GM21423 (cell line): ENCODE data around the gene NARS2.
A peak's percentile ranks its signal among the peaks of the same experiment; 100 is the strongest.

Experiments used
- ATAC-seq: cut with Tn5 transposase; IDR thresholded peaks from one replicate; pipeline ENCODE4 v1.9.1; 2021; ENCODE audit warnings: mild to moderate bottlenecking, moderate library complexity; ENCODE audit not compliant: unreplicated experiment

NARS2 gene

GRCh38 chr11:78417175-78417887 is 157.3 kb downstream of the NARS2 start, which contains the start of gene GAB2:
Gene GAB2, minus strand, starts transcription at chr11:78417820. Its CDS starts 100 bp downstream, at chr11:78417720.
- ATAC-seq, result peak; percentile 10

GRCh38 chr11:78416285-78417174 is 158.1 kb downstream of the NARS2 start:
- ATAC-seq, result peak; percentile 40

- ATAC-seq, result no peak
Measured at GRCh38 chr11:78415338-78415737, 159.3 kb downstream of the NARS2 start.

GRCh38 chr11:78414321-78415051 is 160.2 kb downstream of the NARS2 start:
- no peak for ATAC-seq

- ATAC-seq, result no peak
Measured at GRCh38 chr11:78408619-78409018, 166.0 kb downstream of the NARS2 start.

GRCh38 chr11:78406568-78407196 is 168.0 kb downstream of the NARS2 start:
- ATAC-seq, result no peak

- ATAC-seq, result no peak
Measured at GRCh38 chr11:78405805-78406204, 168.9 kb downstream of the NARS2 start.

- no peak for ATAC-seq
Measured at GRCh38 chr11:78403781-78404180, 170.9 kb downstream of the NARS2 start.

- ATAC-seq, result no peak
Measured at GRCh38 chr11:78402847-78403246, 171.8 kb downstream of the NARS2 start.

GRCh38 chr11:78400702-78401101 is 174.0 kb downstream of the NARS2 start:
- no peak for ATAC-seq

- no peak for ATAC-seq
Measured at GRCh38 chr11:78400116-78400515, 174.5 kb downstream of the NARS2 start.

GRCh38 chr11:78399136-78399535 is 175.5 kb downstream of the NARS2 start:
- no peak for ATAC-seq

GRCh38 chr11:78398715-78399114 is 175.9 kb downstream of the NARS2 start:
- ATAC-seq, result no peak

GRCh38 chr11:78397398-78397797 is 177.3 kb downstream of the NARS2 start:
- ATAC-seq, result peak; percentile 84

- no peak for ATAC-seq
Measured at GRCh38 chr11:78395597-78395996, 179.1 kb downstream of the NARS2 start.

- ATAC-seq, result no peak
Measured at GRCh38 chr11:78392854-78393253, 181.8 kb downstream of the NARS2 start.

GRCh38 chr11:78391424-78391823 is 183.2 kb downstream of the NARS2 start:
- no peak for ATAC-seq

- ATAC-seq, result no peak
Measured at GRCh38 chr11:78390809-78391208, 183.9 kb downstream of the NARS2 start.

- no peak for ATAC-seq
Measured at GRCh38 chr11:78386215-78386941, 188.3 kb downstream of the NARS2 start.
